ENCODE measurements around the gene SYT5.
A peak's percentile ranks its signal among the peaks of the same experiment; 100 is the strongest.
"Not testable (repeated sequence)": the region's sequence is repeated elsewhere in the genome, so short reads cannot be mapped to it uniquely, and the experiment has no call there.

SYT5 gene

GRCh38 chr19:55166530-55167268, 13.4 kb downstream of the SYT5 start, which contains the start of gene DNAAF3:
DNAAF3 (minus strand) TSS chr19:55166613; CDS start chr19:55166413, 200 bp downstream.
- DNase-seq, result peak; percentile 99

- DNase-seq, result peak; percentile 93
These were observed 14.0 kb downstream of the SYT5 start for GRCh38 chr19:55165952-55166529.

GRCh38 chr19:55161571-55162322, 18.3 kb downstream of the SYT5 start:
- no peak for DNase-seq

- DNase-seq, result no peak
These were observed 19.1 kb downstream of the SYT5 start for GRCh38 chr19:55160986-55161365.

GRCh38 chr19:55160128-55160985, 19.7 kb downstream of the SYT5 start:
- DNase-seq, result peak; percentile 98

- DNase-seq, result peak; percentile 97
These were observed 21.0 kb downstream of the SYT5 start for GRCh38 chr19:55158848-55159749.

- no peak for DNase-seq
These were observed 21.7 kb downstream of the SYT5 start for GRCh38 chr19:55158423-55158822.

- DNase-seq, result no peak
These were observed 22.8 kb downstream of the SYT5 start, which contains the start of gene TNNI3 for GRCh38 chr19:55157064-55157908. TNNI3 (minus strand) TSS chr19:55157732; CDS start chr19:55157589, 143 bp downstream.

- DNase-seq, result peak; percentile 51
These were observed 23.7 kb downstream of the SYT5 start for GRCh38 chr19:55156202-55157063.

GRCh38 chr19:55155784-55156183, 24.3 kb downstream of the SYT5 start:
- DNase-seq, result not testable (repeated sequence)

GRCh38 chr19:55153652-55154264, 26.3 kb downstream of the SYT5 start:
- DNase-seq, result no peak

GRCh38 chr19:55152017-55152416, 28.1 kb downstream of the SYT5 start:
- DNase-seq, result no peak

GRCh38 chr19:55149078-55150003, 30.7 kb downstream of the SYT5 start, which contains the start of gene TNNT1:
TNNT1 (minus strand) TSS chr19:55149206; CDS start chr19:55147157, 2,049 bp downstream.
- no peak for DNase-seq

GRCh38 chr19:55147545-55148251, 32.4 kb downstream of the SYT5 start:
- DNase-seq, result no peak

- DNase-seq, result no peak
These were observed 33.3 kb downstream of the SYT5 start for GRCh38 chr19:55146705-55147273.

- DNase-seq, result peak; percentile 77
These were observed 33.9 kb downstream of the SYT5 start for GRCh38 chr19:55146078-55146704.
